RKO (cell line): ENCODE results near the gene SFRP2.

ENCODE experiments used
- DNase-seq: peaks from one replicate; pipeline ENCODE4 v3.0.0-alpha.2; 2016; ENCODE audit warnings: low spot score

SFRP2 gene

DNA sequence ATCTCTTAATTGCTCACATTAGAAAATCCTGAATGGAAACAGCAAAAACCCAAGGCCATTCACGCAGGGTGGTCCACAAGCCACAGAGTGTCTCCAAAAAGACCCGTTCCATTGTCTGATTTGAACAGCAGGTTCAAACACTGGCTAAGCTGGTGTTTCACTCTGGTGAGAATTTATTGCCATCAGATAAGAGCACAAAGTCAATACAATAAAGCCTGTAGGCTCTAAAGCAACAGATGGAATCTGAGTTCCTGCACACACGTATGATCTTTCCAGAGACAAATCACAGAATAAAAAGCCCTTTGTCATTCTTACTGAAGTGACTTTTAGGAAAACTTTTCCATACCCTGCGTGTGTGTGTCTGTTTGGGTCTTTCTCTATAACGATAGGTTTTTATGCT lies 5.1 kb upstream of the SFRP2 start:
- no peak for DNase-seq

DNA sequence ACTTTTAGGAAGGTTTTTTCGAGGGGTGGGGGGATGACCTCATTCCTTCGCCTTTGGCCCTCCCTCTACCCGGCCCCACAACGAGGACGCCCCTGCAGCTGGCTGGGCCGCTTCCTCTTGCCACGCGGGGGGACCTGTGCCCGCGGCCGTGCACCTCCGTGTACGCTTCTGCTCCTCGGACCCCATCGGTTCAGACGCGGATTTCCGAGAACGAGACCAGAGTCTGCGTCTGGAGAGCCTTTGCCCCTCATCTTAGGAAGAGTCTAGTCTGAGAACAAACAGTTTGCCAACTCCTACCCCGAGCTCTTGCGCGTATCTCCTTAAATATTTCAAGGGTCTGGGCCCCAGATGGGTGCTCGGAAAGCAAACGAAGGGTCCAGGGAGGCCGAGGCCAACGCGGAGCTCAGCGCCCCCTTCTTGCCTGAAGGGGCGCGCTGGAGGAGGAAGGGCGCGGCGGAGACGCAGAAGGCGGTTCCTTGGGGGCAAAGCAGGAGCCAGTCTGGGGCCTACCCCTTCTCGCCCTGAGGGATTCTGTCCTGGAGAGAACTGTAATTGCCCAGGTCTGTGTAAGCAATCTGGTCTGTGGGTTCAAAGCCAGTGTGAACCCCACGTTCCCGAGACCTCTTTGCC lies 3.9 kb upstream of the SFRP2 start:
- no peak for DNase-seq

DNA sequence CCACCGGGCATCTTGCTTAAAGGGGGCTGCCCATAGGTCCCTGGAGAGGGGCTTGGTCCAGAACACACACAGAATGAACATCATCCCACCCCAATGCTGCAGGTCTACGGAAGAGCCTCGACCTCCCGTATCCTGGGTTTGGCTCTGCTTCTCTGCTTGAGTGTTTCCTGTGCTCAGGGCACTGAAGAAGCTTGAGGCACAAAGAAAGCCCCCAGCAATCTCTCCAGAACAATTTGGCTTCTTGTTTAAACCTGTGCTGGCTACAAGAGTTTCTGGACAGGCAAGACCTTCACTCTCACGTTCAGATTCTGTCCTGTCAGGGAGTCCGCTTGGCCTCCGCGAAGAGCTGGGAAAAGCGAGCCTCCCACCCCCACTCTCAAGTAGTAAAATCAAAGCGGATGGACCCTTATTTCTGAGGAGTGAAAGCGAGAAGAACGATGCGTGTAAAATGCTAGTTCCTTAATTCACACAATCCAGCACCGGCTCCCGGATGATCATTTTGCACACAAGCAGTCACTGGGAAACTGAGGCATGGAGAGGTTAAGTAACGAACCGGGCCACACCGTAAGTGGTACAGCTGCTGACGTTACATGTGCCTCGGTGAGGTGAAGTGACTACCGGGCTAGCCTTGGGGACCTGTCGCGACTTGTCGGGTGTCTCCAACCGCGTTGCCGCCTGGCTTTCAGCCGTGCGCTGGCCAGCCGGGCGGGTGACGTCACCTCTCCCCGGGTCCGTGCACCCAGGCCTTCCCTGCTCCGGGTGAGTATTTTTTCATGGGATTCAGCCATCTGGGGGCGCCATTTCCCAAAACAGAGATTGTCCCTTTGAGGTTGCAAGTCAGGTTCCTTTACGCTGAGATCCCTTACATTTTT lies 3.1 kb upstream of the SFRP2 start:
- DNase-seq: no peak

DNA sequence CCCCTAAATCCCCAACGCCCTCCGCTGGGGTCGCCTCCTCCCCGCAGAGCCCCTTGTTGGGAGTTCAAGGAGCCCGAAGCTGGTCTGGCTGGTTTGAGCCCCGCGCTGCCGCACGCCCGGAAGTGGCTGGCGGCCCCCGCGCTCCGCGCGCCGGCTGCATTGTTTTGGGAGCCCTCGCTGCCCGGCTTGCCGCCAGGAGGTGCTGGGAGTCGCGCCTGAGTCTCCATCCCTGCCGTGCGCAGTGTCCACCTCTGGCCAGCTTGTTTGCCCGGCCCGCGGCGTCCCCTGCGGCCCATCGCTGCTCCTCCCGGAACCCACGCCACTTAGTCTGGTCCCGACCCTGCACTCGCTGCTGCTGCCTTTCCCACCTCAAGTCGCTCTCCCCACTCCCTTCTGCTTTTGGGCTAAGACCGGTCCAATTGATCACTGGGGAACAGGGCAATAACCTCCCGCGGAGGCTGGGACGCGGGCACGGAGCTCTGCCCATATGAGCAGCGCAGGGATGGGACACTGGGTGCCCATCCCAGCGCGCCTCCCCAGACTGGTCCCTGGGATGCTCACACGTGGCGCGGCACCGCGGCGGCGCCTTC lies 2.2 kb upstream of the SFRP2 start:
- DNase-seq: no peak

DNA sequence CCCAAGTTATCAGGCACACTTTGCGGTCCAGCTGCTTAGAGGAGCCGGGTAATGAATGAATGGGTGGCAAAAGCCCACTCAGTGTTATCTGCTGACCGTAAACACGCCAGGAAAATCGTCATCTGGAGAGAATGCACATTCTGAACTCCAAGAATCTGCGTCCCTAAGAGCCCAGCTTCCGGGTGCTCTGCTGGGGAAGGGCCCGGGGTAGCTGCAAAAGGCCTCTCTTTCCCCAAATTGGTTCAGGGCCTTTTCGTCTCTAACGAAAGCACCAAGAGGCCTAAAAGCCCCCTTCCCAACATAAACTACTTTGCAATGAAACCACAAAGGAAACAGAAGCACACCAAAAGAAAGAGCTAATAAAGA lies 1.6 kb upstream of the SFRP2 start:
- DNase-seq: no peak

DNA sequence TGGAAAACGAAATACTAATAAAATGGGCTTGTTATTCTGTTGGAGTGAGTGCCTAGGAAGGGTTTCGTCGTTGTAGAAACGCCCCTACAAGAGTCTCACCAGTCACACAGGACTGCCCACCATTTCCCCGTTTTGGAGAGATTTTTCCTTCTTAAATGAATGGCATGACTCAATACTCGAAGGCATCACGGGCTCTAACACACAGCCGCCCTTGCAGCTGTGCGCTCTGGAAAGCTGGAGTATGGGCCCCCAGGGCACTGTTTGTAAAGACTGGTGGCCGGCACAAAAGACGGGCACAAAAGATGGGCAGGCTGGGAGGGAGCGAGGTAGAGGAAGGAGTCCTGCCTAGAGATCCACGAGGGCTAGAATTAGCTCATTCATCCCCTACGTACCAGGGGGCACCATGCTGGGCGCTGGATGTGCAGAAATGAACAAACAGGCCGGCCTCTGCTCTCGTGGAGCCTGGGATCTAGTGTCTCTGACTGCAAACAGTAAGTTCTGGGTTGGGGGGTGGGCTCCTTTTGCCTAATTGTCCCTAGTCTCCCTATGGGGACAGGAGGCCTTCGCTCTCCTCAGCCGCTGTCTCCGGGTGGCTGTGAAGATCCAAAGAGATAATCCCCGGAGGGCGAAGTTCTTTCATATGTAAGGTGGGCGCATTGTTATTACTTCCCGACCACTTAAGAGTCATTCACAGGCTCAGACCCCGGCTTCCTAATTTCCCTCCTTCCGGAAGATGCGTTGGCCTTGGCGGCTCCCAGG lies 1.0 kb upstream of the SFRP2 start:
- DNase-seq: no peak

DNA sequence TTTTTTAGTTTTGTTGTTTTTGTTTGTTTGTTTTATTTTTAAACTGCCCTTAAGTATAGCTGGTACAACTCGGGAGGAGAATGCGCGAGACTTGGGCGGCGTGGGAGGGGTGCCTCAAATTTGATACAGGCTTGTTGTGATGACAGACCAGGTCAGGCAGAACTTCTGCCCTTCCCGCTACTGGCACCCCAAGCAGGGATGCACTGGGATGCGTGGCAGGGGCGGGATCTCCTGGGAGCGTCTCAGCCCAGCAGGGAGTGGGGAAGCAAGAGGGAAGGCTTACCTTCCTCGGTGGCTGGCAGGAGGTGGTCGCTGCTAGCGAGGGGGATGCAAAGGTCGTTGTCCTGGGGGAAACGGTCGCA lies 851 bp downstream of the SFRP2 start:
- no peak for DNase-seq

DNA sequence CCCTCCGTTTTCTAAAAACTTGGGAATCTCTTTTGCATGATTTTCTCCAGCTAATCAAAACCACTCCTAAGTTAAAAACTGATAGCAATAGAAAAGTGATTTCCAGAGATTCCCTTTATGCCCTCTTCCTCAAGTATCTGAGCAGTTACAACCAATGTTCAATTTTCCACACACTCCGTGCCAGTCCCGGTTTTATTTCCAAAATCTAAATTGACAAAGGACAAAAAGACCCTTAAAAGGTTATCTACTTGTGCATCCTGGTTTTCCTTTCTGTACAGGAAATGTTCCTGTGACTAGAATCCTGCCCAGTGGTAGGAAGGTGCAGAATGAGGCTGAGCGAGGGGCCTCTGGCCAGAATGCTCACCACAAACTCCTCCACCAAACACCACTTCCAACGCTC lies 1.3 kb downstream of the SFRP2 start:
- no peak for DNase-seq

DNA sequence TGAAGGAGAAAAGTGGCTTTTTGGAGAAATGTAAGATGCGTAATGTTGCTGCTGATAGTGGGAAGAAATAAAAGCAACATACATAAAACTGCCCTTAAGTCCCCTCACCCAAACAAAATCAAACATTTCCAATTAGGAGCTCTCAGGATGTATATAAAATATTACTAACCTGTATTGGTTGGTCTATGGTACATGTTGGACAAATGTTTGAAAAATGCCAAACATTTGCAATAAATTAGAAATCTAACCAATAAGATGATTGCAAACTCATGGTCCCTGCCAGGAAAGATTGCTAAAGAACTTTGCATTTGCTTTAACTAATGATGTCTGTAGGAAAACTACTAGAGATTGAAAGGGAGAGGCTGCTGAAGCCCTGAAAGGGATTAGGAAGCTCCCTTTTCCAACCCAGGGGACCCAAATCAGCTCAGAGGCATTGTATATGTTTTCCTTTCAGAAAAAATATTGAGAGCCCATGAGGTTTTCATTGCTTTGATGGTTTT lies 1.8 kb downstream of the SFRP2 start:
- no peak for DNase-seq

DNA sequence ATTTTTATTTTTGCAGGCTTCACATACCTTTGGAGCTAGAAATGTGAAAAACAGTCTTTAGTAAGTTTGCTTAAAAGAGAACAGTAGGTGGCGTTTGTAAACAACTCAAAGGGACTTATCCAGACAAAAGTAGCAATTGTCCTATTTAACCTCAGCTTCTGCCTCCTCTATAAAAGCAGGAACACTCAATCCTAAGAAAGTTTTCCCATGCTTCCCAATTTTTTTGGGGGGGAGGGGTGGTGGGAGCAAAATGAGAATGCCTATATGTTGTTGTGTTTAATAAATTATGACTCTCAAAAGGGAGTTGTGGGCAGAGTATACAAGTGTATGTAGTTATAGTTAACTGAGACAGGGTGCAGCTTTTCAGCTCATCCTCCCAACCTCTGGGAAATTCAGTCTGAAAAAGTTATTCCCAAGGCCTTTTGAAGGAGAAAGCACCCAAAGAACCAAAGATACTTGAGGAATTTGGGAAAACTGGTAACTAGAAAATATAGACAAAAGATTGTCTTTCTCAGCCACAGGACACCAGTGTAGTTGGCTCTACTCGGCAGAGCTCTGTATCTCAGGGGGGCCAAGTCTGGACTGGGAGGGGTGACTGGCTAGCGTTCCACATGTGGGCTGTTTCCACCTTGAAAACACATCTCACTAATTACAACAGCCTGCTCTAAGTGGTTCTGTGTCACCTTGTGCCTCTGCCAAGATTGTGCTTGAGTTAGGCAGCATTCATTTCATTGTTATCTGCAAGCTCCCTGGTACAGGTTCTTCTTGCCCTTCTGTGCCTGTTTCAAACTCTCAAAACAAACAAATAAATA lies 2.8 kb downstream of the SFRP2 start:
- peak; percentile 67 for DNase-seq

DNA sequence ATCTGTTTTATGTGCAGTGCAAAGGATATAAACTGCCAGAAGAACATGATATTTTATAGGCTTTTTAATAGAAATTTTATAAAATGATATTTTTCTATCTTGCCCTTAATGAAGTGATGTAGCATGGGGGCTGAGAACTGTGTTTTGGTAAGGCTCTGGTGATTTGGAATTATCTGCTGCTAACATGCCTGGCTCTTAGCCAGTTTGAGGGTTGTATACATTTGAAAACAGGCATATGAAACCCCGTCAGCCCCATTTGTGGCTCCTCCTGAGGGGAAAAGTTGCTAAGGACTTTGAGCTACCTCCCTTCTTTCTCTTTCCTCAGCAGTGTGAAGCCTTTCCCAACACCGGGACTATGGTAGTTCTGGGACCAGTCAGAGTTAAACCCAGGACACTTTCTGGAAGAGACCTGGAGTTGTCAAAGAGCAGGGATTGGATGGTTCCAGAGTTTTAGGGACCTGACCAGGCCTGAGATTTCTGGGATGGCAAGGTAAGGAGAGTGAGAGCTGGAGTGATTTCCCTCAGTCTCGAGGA lies 4.7 kb downstream of the SFRP2 start:
- no peak for DNase-seq

DNA sequence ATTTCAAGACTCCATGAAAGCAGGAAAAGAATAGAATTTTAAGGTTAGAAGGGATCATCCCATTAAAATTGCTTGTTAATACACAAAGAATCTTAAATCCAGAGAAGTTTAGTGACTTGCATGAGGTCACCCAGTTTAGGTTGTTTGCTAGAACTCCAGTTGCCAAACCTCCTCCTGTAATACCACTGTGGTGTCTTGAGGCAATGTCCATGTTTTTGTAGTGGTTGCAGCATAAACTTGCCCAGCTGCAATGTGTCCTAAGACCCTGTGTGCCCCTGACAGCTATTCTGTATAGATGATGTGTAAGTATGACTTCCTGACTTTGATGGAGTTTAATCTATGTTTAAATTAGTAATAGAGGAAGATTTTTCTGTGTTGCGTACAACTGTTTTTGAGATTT lies 6.3 kb downstream of the SFRP2 start:
- DNase-seq: no peak

DNA sequence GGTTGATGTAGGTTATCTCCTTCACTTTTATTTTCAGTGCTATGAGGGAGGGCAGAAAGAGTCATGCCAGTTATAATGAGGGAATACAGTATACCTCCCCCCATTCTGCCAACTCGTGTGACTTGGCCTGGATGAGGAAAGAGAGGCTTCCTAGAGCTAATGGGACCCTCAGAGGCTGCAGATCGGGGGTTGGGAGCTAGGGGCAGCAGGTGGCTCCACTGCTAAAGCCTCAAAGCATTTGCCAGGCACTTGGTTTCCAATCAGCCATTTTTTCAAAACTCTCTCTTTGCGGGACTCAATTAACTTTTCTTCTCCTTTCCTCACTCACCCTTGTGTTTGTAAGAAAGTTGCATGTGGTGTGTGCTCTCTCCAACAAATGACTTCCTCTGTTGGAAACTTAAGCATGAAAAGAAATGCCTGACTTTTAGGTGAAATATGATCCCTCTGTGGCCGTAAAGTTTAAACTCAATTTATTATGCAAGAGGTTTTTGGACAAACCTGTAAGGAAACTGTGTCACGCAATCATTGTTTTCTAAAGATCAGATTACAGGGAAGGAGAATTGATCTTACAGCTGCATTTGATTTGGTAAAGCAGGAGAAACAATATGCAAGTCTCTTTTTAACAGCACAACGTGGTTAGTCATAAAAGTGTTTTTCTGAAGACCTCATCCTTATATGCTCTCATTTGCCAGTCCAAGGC lies 7.0 kb downstream of the SFRP2 start:
- DNase-seq: no peak

DNA sequence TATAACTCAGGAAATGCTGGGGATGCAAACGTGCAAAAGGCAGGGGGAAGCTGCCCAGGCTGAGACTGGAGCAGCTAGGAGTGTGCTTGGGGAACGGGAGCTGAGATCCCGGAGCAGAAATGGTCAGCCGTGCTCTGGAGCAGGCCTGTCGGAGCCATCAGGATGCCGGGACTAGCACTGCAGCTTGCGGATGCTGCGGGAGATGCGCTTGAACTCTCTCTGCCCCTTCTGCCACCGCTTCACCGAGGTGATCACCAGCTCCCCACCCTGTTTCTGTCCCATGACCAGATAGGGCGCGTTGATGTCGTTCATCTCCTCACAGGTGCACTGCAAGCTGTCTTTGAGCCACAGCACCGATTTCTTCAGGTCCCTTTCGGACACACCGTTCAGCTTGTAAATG lies 7.6 kb downstream of the SFRP2 start:
- DNase-seq: no peak

DNA sequence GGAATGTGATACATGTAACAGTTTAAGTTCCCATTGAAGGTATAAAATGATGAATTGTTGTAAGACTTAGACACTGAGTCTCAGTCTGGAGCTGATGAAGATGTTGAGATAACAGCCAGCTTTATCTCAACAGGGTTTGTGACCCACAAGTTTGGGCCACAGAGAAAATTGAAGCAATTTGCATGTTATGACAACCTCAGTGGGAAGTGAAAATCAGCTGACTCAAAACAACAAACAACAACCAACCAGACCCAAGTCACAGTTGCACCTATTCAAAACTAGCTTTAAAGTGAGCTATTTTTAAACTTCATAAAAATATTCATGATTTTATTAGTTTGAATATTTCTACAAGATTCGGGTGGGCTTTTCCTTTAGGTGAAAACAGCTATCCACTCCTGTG lies 8.0 kb downstream of the SFRP2 start:
- DNase-seq: no peak

DNA sequence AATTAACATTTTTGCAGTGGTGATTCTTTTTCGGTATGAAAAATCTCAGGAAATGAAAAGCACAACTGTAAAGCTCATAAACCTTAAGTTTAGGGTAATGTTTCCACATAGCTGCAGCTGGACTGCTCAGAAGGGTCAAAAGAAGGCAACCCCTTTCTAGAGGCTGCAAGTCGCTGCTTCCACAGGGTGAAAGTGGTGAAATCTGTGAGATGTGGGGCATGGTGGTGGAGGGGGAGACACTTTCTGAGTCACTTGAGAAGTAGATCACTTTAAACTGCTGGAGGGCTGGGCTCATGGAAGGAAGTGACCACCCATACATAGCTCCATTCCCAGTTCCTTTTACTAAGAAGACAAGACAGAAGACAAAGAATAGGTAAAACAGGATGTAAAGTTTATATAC lies 8.7 kb downstream of the SFRP2 start:
- no peak for DNase-seq

DNA sequence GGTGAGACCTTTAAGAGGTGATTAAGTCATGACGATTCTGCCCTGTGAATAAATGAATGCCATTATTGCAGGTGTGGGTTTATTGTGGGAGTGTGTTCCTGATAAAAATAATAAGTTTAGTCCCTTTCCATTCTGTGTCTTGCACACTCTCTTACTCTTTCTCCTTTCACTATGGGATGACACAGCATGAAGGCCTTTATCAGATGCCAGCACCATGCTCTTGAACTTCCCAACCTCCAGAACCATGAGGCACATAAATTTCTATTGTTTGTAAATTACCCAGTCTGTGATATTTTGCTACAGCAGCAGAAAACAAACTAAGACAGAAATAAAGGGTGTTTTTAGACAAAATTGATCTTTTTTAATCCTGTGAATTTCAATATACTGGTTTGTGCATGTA lies 10.5 kb downstream of the SFRP2 start:
- no peak for DNase-seq

DNA sequence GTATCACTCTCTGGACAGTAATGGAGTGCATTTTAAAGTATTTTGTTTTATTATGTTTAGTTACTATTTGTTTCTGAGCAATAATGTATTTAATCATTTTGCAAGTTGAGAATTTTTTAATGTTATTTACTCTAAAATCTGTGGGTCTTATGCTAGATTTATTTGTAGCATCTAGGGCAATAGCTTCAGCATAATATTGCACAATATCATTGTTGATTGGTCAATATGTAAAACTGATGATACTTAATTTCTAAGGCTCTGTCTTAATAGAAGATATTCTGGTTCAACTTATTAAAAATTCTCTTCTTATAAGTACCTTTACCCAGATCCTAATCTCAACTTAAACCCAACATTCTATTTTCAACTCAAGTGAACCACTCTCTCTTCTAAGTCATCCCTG lies 11.5 kb downstream of the SFRP2 start:
- no peak for DNase-seq

DNA sequence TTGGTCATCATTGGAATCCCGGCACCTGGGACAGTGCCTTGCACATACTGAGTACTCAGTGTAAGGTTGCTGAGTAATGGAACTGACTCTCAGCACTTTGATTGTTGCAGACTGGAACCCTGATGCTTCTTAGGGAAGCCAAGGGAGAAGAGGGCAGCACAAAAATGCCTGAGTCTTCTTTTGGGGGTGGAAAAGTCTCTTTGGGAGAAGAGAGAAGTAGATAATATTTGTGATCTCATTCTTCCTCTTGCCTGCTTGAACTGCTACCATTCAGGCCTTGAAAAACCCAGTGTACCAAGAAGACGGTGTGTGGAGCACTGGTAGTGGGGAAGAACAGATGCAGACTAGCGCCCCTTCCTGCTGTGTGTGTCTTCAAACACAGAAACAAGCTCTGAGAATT lies 12.3 kb downstream of the SFRP2 start:
- no peak for DNase-seq

DNA sequence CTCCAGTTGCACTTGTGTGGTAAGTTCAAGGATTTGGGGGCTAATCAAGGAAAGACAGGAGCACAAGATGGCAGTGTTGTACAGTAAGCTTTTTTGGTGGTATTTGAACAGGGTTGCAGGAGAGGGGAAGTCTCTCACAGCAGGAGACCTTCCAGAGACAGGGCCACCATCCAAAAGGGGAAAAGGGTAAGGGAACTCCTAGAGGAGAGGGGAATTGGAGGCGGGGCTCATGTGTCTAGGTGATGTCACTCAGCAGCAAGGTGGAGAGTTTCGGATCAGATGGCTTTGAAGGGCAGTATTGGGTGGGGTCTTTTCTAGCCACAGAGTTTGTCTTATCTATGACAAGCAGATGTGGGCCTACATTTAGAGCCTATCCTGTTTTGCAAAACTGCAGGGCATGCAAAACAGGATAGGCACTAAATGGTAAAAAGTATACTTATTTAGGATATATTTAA lies 15.6 kb downstream of the SFRP2 start:
- DNase-seq: no peak

DNA sequence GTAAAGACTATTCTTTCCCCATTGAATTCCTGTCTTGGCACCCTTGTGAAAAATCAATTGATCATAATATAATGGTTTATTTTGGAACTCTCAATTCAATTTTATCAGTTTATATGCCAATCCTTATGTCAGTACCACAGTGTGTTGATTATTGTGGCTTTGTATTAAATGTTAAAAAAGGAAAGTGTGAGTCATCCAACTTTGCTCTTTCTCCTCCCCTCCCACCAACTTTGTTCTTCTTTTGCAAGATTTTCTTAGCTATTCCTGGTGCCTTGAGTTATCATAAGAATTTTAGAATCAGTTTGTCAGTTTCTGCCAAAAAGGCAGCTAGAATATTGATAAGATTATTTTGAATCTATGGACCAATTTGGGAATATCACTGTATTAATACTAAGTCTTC lies 17.8 kb downstream of the SFRP2 start:
- no peak for DNase-seq
